ENCODE results near the gene R3HDML. TPM values are rescaled to one million over a fixed set of nuclear protein-coding genes. Genes with fewer than 3 reads are reported as not detected.
"Not testable (repeated sequence)": the region's sequence is repeated elsewhere in the genome, so short reads cannot be mapped to it uniquely, and the experiment has no call there.

R3HDML gene
- not detected for polyA plus RNA-seq (ENCODE audit: insufficient read length)

DNA sequence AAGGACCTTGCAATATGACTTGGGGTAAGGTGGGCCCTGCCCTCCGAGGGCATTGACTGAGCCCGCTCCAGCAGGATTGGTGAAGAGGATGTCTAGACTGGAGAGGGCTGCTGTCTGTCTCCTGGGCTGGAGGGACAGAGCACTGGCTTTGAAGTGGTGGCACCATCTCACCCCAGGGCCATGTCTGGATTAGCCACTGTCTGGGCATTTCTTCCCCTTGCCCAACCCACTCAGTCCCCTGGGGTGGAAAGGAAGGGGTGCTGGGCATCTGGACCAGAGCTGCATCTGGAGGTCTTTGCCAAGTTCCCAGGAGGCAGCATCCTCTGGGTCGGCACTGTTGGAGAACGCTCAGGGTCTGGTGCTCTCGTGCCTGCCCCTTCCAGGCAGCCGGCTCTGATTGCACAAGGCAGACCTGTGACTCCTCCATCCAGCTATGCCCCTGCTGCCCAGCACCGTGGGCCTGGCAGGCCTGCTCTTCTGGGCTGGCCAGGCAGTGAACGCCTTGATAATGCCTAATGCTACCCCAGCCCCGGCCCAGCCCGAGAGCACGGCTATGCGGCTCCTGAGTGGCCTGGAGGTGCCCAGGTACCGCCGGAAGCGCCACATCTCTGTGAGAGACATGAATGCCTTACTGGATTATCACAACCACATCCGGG, at the start of gene R3HDML:
Gene R3HDML, plus strand, starts transcription at position 319 of the 656 bp plus-strand sequence. Its CDS starts 115 bp downstream, at position 434.
- no peak for DNase-seq

- DNase-seq, result no peak
These were observed 49.4 kb upstream of the R3HDML start for GRCh38 chr20:44287272-44288097.

- no peak for DNase-seq
These were observed 48.6 kb upstream of the R3HDML start for GRCh38 chr20:44288252-44288651.

- no peak for DNase-seq
These were observed 45.1 kb upstream of the R3HDML start for GRCh38 chr20:44291754-44292153.

DNA sequence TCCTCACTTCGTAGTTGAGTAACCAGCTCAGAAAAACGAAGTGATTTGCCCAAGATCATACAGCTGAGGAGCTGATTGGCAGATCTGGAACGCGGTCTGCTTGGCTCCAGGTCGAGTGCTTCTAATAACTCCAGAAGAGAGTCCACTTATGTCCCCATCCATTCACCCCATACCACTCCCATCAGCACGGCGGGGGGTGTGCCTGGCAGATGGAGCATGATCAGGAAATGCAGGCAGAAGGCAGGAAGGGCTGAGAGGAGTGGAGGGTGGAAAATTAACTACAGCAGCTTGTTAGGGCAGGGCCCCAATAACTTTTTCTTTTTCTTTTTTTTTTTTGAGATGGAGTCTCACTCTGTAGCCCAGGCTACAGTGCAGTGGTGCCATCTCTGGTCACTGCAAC, 40.8 kb upstream of the R3HDML start:
- DNase-seq, result no peak

- no peak for DNase-seq
These were observed 39.1 kb upstream of the R3HDML start for GRCh38 chr20:44297721-44298120.

DNA sequence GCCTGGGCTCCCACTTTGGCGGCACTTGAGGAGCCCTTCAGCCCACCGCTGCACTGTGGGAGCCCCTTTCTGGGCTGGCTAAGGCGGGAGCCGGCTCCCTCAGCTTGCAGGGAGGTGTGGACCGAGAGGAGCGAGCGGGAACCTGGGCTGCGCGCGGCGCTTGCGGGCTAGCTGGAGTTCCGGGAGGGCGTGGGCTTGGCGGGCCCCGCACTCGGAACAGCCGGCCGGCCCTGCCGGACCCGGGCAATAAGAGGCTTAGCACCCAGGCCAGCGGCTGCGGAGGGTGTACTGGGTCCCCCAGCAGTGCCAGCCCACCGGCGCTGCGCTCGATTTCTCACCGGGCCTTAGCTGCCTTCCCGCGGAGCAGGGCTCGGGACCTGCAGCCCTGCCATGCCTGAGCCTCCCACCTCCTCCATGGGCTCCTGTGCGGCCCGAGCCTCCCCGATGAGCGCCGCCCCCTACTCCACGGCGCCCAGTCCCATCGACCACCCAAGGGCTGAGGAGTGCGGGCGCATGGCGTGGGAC, 37.8 kb upstream of the R3HDML start:
- not testable (repeated sequence) for DNase-seq

GRCh38 chr20:44301285-44301684, 35.6 kb upstream of the R3HDML start:
- no peak for DNase-seq

GRCh38 chr20:44302026-44302669, 34.7 kb upstream of the R3HDML start:
- no peak for DNase-seq

GRCh38 chr20:44302736-44303135, 34.1 kb upstream of the R3HDML start:
- no peak for DNase-seq

- DNase-seq, result no peak
These were observed 32.5 kb upstream of the R3HDML start for GRCh38 chr20:44304383-44304782.

- DNase-seq, result no peak
These were observed 29.9 kb upstream of the R3HDML start for GRCh38 chr20:44306927-44307326.

GRCh38 chr20:44309763-44310663, 26.8 kb upstream of the R3HDML start:
- DNase-seq, result no peak

DNA sequence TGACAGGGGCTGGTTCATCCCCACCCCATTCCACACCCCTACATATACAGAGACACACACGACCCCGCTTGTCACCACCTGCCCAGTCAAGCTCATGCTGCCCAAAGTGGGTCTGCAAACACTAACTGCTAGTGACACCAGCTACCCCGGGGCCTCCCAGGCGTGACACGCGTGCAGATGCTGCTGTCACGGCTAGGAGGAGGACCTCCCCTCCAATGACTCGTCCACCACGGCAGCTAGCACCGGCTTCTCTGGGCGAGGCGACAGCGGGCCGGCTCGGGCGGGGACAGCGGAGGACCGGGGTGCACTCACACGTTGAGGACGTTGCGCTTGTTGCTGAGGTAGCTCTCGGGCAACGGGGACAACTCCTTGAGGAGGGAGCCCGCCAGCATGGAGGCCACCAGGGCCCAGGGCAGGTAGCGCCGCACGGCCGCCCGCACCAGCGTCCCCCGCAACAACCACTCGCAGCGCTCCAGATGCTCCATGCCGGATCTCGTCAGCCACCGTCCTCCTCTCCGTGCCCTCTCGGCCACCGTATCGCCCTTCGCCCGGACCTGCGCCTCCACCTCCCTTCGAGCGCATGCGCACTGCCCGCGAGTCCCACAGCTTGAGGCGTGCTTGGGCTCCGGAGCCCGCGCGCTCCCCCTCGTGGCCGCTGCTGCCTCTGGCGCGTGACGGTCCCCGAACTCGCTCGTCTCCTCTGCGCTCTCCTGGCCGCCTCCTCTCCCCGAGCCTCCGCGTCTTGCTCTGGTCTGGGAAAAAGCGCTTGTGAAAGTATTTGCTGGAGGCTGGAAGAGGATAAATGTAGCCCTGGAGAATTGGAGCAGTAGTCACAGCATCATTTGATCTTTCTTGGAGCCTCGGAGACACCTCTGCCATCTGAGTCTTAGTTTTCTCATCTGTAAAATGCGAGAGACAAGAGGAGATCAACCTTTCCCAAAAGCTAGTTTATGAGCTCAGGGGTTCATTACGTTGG, 25.9 kb upstream of the R3HDML start, which contains the start of gene FITM2:
Gene FITM2, minus strand, starts transcription at position 539 of the 976 bp plus-strand sequence. Its CDS starts 54 bp downstream, at position 485.
- DNase-seq, result peak; percentile 99

DNA sequence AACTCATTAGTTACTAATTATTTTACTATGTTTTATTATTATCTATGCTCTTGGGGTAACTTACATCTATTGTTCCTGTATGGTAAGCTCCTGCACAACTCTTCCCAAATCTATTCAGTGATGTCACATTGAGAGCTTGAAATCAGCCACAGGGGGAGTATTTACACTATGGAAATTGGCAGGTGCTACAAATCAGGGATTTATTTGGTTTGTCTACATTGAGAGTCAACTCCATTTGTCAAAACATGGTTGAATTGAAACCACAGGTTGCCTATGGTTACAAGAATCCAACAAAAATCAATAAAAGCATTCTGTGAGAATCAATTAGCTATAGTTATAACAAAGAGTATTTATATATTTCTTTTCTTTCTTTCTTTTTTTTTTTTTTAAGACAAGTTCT, 22.0 kb upstream of the R3HDML start:
- DNase-seq, result no peak

- DNase-seq, result no peak
These were observed 16.9 kb upstream of the R3HDML start for GRCh38 chr20:44319839-44320422.

GRCh38 chr20:44324343-44324742, 12.5 kb upstream of the R3HDML start:
- no peak for DNase-seq

DNA sequence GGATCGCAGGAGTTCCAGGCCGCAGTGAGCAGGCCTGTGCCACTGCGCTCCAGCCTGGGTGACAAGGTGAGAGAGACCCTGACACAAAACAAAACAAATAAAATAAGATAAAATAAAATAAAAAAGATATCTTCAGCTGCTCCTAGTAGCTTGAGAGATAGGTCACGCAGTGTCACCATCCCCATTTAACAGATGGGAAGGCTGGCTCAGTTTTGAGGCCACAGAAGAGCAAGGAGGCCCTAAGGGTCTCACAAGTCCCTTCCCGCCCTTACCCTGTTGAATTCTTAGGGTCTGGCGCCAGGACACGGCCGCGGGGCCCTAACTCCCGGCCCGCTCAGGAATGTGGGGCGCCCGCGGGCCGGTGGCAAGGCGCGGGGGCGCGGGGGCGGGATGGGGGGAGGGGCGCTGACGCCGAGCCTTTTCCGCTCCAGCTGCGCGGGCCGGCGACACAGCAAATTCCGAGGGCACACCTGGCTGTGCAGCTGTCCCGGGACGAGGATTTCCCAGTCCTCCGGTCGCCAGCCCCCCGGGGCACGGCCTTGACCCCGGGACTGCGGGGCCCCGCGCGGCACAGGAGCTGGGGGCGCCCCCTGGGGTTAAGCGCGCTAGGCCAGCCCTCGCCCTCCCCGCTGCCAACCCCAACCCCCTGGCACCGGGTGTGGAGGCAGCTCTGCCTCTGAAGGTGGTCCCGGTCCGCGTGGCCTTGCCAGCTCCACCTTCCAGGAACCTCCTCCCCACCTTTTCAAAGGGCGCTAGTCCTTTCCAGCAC, 10.3 kb upstream of the R3HDML start:
- no peak for DNase-seq

GRCh38 chr20:44327748-44328147, 9.1 kb upstream of the R3HDML start:
- not testable (repeated sequence) for DNase-seq

All from hindlimb muscle (tissue), 1 donor.